Breast epithelium (tissue), 4 donors: Measurements from ENCODE around the gene METTL8. TPM values are rescaled to one million over a fixed set of nuclear protein-coding genes. Genes with fewer than 3 reads are reported as not detected.

Experiments
- DNase-seq, 2 donors: peaks; one replicate each; pipeline ENCODE4 v3.0.0-alpha.2; 2019; ENCODE audit warnings: low spot score in 2 of 2
- H3K27ac ChIP-seq, 2 donors: fragments of 200-600 bp; sonication (generic) in 1 of 2; one replicate each; pipeline ENCODE4 v1.5.1; 2016 to 2019; ENCODE audit warnings: mild to moderate bottlenecking in 1 of 2
- H3K27me3 ChIP-seq, 2 donors: fragments of 200-600 bp; sonication (generic) in 1 of 2; one replicate each; pipeline versions ENCODE4 v1.5.1 to v1.6.0; 2017 to 2019; ENCODE audit warnings: control low read depth in 1 of 2, mild to moderate bottlenecking in 1 of 2
- H3K36me3 ChIP-seq: fragments of 200-600 bp; one replicate; pipeline ENCODE4 v1.5.1; 2019
- H3K4me1 ChIP-seq, 2 donors: fragments of 200-600 bp; sonication (generic); one replicate each; pipeline ENCODE4 v1.5.1; 2016 to 2019; ENCODE audit warnings: control low read depth in 1 of 2
- H3K4me3 ChIP-seq, 3 donors: fragments of 200-600 bp; sonication (generic); 1 replicate in 2 of 3; 2 replicates in 1 of 3; pipeline ENCODE4 v1.5.1; 2016 to 2019; ENCODE audit warnings: mild to moderate bottlenecking in 3 of 3, moderate library complexity in 2 of 3
- H3K9me3 ChIP-seq, 2 donors: fragments of 200-600 bp; sonication (generic) in 1 of 2; one replicate each; pipeline ENCODE4 v1.5.1; 2016 to 2019; ENCODE audit warnings: control low read depth in 1 of 2
- CTCF ChIP-seq, 3 donors: fragments of 450-650 bp; IDR thresholded peaks; one replicate each; pipeline ENCODE4 v1.5.1; 2016 to 2017; ENCODE audit warnings: antibody characterized with exemption in 3 of 3, mild to moderate bottlenecking in 3 of 3, moderate library complexity in 3 of 3
- POLR2A ChIP-seq: fragments of 450-650 bp; IDR thresholded peaks from one replicate; pipeline ENCODE4 v1.6.1; 2016; ENCODE audit warnings: antibody characterized with exemption, mild to moderate bottlenecking, moderate library complexity
- POLR2AphosphoS5 ChIP-seq, 3 donors: sonication (generic); formaldehyde crosslinking; IDR thresholded peaks; one replicate each; pipeline ENCODE4 v1.6.1; 2017; ENCODE audit warnings: antibody characterized with exemption in 3 of 3
- intact Hi-C: fragments of 100-400 bp; cut with DNase I; formaldehyde crosslinking; loops from one replicate; pipeline ENCODE4 v1.15.1; 2023; ENCODE audit warnings: low total_unique reads
- total RNA-seq, 3 donors: library from RNA; depleted of rRNA; stranded (reverse); fragments of >200 nt; gene quantifications; one replicate each; pipeline ENCODE4 v1.1.0, GENCODE V29; 2016

The METTL8 gene
- total RNA-seq, 3 donors from 2014 or later: 21.4 to 26.9 (median 22.9) TPM

GRCh38 chr2:171274757-171275156 is 159.0 kb downstream of the METTL8 start:
- Histone ChIP-seq H3K27ac (no peak overlapping the region), H3K36me3 (no peaks in the 10 kb centered on the region), H3K27me3 (no peaks in the 10 kb centered on the region), H3K4me3 (no peak overlapping the region), H3K4me1 (no peaks in the 10 kb centered on the region), H3K9me3 (no peaks in the 10 kb centered on the region)
- TF ChIP-seq POLR2A (no peak), POLR2AphosphoS5 (IDR thresholded peaks at IDR 0.05) (no peak), CTCF (IDR thresholded peaks at IDR 0.05) (no peak)
- intact Hi-C loops: no loop called here
- DNase-seq: no peak

- Histone ChIP-seq H3K27me3 (no peaks in the 10 kb centered on the region), H3K4me1 (no peaks in the 10 kb centered on the region), H3K27ac (peak overlapping the region; percentile 33 to 68), H3K9me3 (no peaks in the 10 kb centered on the region), H3K36me3 (no peaks in the 10 kb centered on the region), H3K4me3 (no peak overlapping the region)
- TF ChIP-seq POLR2A (no peak), CTCF (IDR thresholded peaks at IDR 0.05) (no peak), POLR2AphosphoS5 (IDR thresholded peaks at IDR 0.05) (peak in 1 of 3 donors; percentile 36)
- intact Hi-C loops: no loop called here
- peak in 1 of 2 donors; percentile 75 for DNase-seq
These were observed 161.8 kb downstream of the METTL8 start for GRCh38 chr2:171271971-171272436.

GRCh38 chr2:171271386-171271785 is 162.4 kb downstream of the METTL8 start:
- no peak for DNase-seq

GRCh38 chr2:171267855-171268629 is 165.7 kb downstream of the METTL8 start:
- Histone ChIP-seq H3K36me3 (no peaks in the 10 kb centered on the region), H3K4me1 (no peaks in the 10 kb centered on the region), H3K27ac (no peak overlapping the region), H3K27me3 (no peaks in the 10 kb centered on the region), H3K4me3 (no peak overlapping the region), H3K9me3 (no peaks in the 10 kb centered on the region)
- no peak for DNase-seq
- intact Hi-C loops: no loop called here
- TF ChIP-seq POLR2A (no peak), POLR2AphosphoS5 (IDR thresholded peaks at IDR 0.05) (no peak), CTCF (IDR thresholded peaks at IDR 0.05) (no peak)

More at GRCh38 chr2:171271386-171271785, 162.4 kb downstream of the METTL8 start:
- TF ChIP-seq POLR2A (no peak), CTCF (IDR thresholded peaks at IDR 0.05) (no peak), POLR2AphosphoS5 (IDR thresholded peaks at IDR 0.05) (no peak)
- no peaks in the 10 kb centered on the region for H3K9me3 ChIP-seq
- H3K4me1 ChIP-seq: no peaks in the 10 kb centered on the region
- intact Hi-C loops: no loop called here
- H3K27me3 ChIP-seq: no peaks in the 10 kb centered on the region
- no peak overlapping the region for H3K4me3 ChIP-seq
- no peaks in the 10 kb centered on the region for H3K36me3 ChIP-seq
- H3K27ac ChIP-seq: no peak overlapping the region

Other genes starting within 250 kb of the METTL8 start
- gene DCAF17, start 236 bp upstream of the METTL8 start, total RNA-seq: 10 to 100 TPM; 13.3 to 30.6 (median 24.6) TPM
- gene CYBRD1, start 88.5 kb upstream of the METTL8 start, total RNA-seq: 100 to 1,000 TPM; 396 to 761 (median 409) TPM